Right atrium auricular region (tissue), 2 donors: ENCODE data around the gene RAB20. TPM values are rescaled to one million over a fixed set of nuclear protein-coding genes. Genes with fewer than 3 reads are reported as not detected.

Experiments
- DNase-seq: peaks from one replicate; pipeline ENCODE4 v3.0.0-alpha.2; 2019; ENCODE audit warnings: low spot score
- H3K27ac ChIP-seq, 2 donors: fragments of 200-600 bp; sonication (generic); 1 replicate in 1 of 2; 2 replicates in 1 of 2; pipeline ENCODE4 v1.5.1; 2016 to 2019
- H3K27me3 ChIP-seq, 2 donors: fragments of 200-600 bp; sonication (generic); one replicate each; pipeline versions ENCODE4 v1.5.1 to v1.6.0; 2017 to 2019
- H3K36me3 ChIP-seq: fragments of 200-600 bp; sonication (generic); one replicate; pipeline ENCODE4 v1.5.1; 2016
- H3K4me1 ChIP-seq, 2 donors: fragments of 200-600 bp; sonication (generic); one replicate each; pipeline versions ENCODE4 v1.5.1 to v1.6.0; 2017 to 2019
- H3K4me3 ChIP-seq, 2 donors: fragments of 200-600 bp; sonication (generic); 1 replicate in 1 of 2; 2 replicates in 1 of 2; pipeline ENCODE4 v1.5.1; 2017 to 2019; ENCODE audit warnings: mild to moderate bottlenecking in 1 of 2, moderate library complexity in 1 of 2
- H3K9me3 ChIP-seq, 2 donors: fragments of 200-600 bp; sonication (generic); one replicate each; pipeline ENCODE4 v1.5.1; 2019
- total RNA-seq, 2 donors: library from RNA; depleted of rRNA; stranded (reverse); fragments of >200 nt; gene quantifications; one replicate each; pipeline ENCODE4 v1.1.0, GENCODE V29; 2016
- TF ChIP-seq, protein P1 (sequence below), 2 donors: fragments of 200-600 bp; sonication (generic); IDR thresholded peaks; one replicate each; pipeline ENCODE4 v1.5.1; 2019; ENCODE audit warnings: antibody characterized with exemption in 2 of 2

RAB20 gene
- total RNA-seq, 2 donors from 2014 or later: 10.8 to 15.7 TPM

DNA sequence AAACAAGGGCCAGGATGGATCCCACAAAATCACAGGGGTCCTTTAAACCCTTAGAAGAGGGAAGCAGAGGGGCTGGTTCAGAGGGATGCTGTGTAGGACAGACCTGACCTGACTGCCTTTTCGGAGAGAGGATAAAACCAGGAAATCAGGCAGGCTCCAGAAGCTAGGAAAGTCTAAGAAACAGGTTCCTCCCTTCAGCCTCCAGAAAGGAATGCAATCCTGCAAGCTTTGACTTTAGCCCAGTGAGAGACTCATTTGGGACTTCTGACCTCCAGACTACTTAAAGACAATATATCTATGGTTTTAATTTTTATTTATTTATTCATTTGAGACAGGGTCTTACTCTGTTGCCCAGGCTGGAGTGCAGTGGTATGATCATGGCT is 5.3 kb downstream of the RAB20 start:
- Histone ChIP-seq H3K36me3 (no peaks in the 10 kb centered on the region), H3K4me1 (peaks cover 0 to 19% of the 10 kb centered on the region in 2 donors), H3K27ac (no peak overlapping the region), H3K4me3 (no peak overlapping the region), H3K9me3 (no peaks in the 10 kb centered on the region), H3K27me3 (no peaks in the 10 kb centered on the region)
- DNase-seq: no peak
- TF ChIP-seq, protein P1, sequence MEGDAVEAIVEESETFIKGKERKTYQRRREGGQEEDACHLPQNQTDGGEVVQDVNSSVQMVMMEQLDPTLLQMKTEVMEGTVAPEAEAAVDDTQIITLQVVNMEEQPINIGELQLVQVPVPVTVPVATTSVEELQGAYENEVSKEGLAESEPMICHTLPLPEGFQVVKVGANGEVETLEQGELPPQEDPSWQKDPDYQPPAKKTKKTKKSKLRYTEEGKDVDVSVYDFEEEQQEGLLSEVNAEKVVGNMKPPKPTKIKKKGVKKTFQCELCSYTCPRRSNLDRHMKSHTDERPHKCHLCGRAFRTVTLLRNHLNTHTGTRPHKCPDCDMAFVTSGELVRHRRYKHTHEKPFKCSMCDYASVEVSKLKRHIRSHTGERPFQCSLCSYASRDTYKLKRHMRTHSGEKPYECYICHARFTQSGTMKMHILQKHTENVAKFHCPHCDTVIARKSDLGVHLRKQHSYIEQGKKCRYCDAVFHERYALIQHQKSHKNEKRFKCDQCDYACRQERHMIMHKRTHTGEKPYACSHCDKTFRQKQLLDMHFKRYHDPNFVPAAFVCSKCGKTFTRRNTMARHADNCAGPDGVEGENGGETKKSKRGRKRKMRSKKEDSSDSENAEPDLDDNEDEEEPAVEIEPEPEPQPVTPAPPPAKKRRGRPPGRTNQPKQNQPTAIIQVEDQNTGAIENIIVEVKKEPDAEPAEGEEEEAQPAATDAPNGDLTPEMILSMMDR (IDR thresholded peaks at IDR 0.05): no peak

DNA sequence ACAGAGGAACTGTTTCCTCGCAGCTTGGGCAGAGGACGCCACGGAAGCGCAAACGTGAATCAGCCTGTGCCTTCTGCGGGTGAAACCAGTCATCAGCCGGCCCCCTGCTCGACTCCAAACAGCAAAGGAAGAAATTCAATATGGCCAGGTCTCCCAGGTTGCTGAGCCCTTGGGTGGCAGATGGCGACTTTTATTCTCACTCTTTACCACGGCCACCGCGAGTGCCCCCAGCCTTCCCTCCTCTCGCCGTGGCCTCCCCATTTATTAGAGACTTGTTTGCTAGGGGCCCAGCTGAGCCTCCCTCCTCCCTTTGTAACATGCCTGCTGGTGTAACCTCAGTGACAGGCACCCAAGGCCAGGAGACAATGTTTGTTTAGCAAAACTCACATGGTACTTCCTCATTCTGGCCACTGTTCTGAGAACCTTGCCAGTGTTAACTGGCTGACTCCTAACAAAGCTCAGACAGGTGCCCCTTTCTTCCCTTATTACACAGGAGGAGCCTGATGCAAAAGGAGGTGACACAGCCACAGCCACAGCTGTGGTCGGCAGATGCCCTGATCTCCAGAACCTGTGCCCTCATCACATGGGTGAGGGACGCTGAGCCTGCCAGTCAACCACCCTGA is 5.8 kb downstream of the RAB20 start:
- Histone ChIP-seq H3K9me3 (no peaks in the 10 kb centered on the region), H3K4me3 (no peak overlapping the region), H3K4me1 (peaks cover 0 to 21% of the 10 kb centered on the region in 2 donors), H3K36me3 (no peaks in the 10 kb centered on the region), H3K27me3 (no peaks in the 10 kb centered on the region), H3K27ac (no peak overlapping the region)
- TF ChIP-seq, protein P1 (IDR thresholded peaks at IDR 0.05): no peak
- DNase-seq: no peak

DNA sequence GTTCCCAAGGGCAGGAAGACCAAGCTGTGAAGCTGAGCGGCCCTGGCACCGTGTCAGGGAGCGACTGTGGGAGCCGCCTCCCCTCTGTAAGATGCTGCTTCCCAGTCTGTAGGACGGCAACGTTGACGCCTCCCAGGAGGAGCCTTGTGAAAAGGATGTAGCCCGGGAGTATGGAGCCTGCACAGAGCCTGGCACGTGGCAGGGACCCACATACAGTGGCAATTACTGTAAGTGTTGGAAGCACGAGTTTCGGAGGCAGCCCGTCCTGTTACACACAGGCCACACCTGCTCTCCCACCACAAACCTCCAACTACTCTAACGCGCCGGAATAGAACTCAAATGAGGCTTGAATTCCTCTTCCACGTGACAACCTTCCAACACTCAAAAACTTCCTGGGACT is 6.6 kb downstream of the RAB20 start:
- Histone ChIP-seq H3K27ac (no peak overlapping the region), H3K4me3 (no peak overlapping the region), H3K27me3 (no peaks in the 10 kb centered on the region), H3K9me3 (no peaks in the 10 kb centered on the region), H3K4me1 (peaks cover 0 to 17% of the 10 kb centered on the region in 2 donors), H3K36me3 (no peaks in the 10 kb centered on the region)
- TF ChIP-seq, protein P1 (IDR thresholded peaks at IDR 0.05): no peak
- no peak for DNase-seq

DNA sequence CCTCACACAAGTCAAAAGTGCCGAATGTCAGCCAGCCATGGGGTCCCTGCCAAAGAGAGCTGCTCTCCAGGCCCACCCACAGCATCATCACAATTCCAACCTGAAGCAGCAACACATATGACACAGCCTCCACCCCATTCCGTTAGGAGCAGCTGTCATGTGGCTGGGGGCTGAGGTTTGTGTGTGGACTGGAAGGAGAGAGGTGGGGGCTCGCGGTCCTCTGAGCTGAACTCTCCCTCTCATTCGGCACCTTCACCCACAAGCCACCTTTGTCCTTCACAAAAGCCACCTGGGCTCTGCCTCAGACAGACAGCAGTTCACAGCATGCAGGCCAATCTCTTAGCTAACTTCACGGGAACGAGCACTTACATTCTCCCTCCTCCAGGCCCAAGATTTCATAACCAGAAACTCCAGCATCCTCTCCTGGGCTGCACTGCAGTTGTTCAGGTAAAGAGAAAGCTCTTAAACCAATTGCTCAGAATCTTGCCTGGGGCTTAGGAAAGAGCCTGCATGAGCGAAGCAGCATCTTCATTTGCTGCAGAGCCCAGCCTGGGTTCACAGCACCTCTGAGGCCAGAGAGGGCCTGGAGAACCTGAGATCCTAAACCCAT is 7.2 kb downstream of the RAB20 start:
- TF ChIP-seq, protein P1 (IDR thresholded peaks at IDR 0.05): no peak
- Histone ChIP-seq H3K9me3 (no peaks in the 10 kb centered on the region), H3K27me3 (no peaks in the 10 kb centered on the region), H3K36me3 (no peaks in the 10 kb centered on the region), H3K4me1 (peaks cover 0 to 11% of the 10 kb centered on the region in 2 donors), H3K4me3 (no peak overlapping the region), H3K27ac (no peak overlapping the region)
- no peak for DNase-seq

DNA sequence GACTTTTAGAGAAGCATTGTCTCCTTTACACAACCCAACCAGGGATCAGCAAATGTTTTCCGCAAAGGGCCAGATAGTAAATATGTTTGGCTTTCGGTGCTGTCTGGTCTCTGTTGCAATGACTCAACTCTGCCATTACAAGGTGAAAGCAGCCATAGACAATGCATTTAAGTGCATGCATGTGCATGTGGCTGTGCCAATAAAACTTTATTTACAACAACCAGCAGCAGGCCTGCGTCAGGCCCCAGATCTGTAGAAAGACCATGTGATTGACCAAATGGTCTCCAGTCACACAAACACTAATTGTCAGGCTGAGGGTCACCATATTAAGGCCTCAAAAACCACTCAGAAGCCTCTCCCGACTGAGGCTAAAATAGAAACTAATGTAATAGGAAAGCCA is 8.1 kb downstream of the RAB20 start:
- H3K4me3 ChIP-seq: no peak overlapping the region

More for the DNA sequence above, 8.1 kb downstream of the RAB20 start:
- no peak overlapping the region for H3K27ac ChIP-seq
- TF ChIP-seq, protein P1 (IDR thresholded peaks at IDR 0.05): no peak
- peaks cover 0 to 6% of the 10 kb centered on the region in 2 donors for H3K4me1 ChIP-seq
- no peaks in the 10 kb centered on the region for H3K36me3 ChIP-seq
- no peaks in the 10 kb centered on the region for H3K27me3 ChIP-seq
- no peaks in the 10 kb centered on the region for H3K9me3 ChIP-seq
- DNase-seq: no peak
